HG02885 (cell line): ENCODE data around the gene ARVCF.

Source experiments
- ATAC-seq: cut with Tn5 transposase; IDR thresholded peaks from one replicate; pipeline ENCODE4 v1.9.1; 2021; ENCODE audit warnings: mild to moderate bottlenecking; ENCODE audit not compliant: unreplicated experiment, poor library complexity

Gene ARVCF

DNA sequence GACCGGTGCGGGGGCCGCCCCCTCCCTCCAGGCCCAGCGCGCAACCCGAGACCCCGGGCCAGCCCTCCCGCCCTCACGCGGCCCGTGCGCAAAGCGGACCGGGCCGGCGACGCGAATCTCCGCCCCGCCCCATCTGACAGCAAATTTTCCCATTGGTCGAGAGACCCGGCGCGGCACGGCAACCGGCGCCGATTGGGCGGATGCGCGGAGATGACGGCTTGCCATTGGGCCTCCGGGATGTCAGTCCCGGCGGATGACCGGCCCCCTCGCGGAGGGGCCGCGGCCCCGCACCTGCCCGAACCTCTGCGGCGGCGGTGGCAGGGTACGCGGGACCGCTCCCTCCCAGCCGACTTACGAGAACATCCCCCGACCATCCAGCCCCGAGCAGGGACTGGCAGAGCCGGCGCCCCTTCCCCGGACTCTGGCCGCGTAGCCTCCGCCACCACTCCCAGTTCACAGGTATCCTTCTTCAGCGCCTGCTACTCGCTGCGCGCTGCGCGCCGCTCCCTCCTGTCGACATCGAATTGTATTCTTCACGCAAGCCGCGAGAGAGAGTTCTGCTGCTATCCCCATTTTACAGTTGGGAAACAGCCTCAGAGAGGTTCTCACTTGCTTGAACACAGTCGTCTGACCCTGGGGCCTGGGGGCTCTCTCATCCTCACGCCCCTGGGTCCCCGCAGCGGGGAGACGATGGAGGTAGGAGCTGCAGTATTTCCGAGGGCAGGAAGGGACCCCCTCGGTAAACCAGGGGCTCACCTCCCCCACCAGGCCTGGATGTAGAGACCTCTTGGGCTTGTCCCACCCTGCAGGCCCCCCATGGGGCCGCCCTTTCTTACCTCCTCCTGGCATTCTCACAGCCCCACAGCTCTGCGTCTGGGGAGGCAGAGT is at the start of gene ARVCF:
Gene ARVCF (minus strand): TSS at position 90 of the 888 bp plus-strand sequence. CDS start 26,029 bp downstream, outside the sequence.
- peak; percentile 70 for ATAC-seq

DNA sequence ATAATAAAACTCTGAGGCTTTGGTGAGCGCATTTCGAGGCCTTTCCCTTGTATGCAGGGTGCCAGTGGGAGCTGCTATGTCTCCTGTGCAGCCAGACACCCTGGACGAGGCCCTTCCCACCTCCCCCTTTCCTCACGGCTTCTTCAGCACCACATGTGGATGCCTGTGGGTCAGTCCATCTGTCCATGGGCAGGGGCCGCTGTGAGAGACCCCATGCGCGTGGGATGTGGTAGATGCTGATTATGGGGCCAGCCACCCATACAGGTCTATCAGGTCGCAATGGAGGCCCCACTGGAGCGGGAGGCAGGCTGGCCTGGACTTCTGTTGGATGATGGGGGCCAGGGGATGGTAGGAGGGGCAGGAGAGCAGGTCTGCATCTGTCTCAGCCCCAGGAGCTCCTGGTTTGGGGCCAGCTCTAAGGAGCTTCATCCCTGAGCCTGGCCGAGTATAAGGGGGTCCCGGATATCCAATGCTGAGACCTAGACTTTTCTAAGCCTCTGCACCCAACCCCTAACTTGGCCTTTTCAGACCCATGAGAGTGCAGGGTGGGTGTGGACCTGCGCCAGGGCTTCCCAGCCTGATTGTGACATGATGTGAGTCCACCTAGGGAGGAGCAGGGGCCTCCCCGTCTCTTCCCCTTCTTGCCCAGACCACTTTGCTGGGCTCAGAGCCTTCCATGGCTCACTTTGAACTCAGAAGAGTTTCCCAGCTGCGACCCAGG is 49.4 kb upstream of the ARVCF start:
- ATAC-seq, result no peak

DNA sequence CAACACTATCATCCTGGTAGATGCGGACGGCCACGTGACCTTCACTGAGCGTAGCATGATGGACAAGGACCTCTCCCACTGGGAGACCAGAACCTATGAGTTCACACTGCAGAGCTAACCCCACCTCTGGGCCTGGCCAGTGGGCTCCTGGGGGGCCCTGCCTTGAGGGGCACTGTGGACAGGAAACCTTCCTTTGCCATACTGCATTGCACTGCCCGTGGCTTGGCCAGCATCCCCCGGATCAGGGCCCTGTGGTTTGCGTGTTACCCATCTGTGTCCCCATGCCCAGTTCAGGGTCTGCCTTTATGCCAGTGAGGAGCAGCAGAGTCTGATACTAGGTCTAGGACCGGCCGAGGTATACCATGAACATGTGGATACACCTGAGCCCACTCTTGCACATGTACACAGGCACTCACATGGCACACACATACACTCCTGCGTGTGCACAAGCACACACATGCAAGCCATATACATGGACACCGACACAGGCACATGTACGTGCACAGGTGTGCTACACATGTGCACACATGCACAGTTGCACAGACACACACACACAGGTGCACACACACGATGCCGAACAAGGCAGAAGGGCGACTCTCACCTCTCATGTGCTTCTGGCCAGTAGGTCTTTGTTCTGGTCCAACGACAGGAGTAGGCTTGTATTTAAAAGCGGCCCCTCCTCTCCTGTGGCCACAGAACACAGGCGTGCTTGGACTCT is 48.1 kb upstream of the ARVCF start:
- no peak for ATAC-seq

DNA sequence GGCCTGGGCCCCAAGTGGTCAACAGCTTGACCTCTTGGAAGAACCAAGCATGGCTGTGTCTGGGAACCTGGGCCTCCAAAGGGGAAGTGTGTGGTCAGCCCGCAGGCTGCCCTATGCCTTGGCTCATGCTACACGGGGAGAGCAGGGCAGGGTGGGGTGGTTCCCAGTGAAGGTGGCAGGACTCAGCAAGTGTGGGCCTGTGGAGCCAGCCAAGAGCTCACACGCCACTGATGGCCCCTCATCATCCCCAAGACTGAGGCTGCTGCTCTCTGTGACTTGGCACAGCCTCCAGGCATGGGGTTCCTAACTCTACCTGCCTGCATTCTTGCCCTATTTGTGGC is 47.5 kb upstream of the ARVCF start:
- ATAC-seq, result no peak

DNA sequence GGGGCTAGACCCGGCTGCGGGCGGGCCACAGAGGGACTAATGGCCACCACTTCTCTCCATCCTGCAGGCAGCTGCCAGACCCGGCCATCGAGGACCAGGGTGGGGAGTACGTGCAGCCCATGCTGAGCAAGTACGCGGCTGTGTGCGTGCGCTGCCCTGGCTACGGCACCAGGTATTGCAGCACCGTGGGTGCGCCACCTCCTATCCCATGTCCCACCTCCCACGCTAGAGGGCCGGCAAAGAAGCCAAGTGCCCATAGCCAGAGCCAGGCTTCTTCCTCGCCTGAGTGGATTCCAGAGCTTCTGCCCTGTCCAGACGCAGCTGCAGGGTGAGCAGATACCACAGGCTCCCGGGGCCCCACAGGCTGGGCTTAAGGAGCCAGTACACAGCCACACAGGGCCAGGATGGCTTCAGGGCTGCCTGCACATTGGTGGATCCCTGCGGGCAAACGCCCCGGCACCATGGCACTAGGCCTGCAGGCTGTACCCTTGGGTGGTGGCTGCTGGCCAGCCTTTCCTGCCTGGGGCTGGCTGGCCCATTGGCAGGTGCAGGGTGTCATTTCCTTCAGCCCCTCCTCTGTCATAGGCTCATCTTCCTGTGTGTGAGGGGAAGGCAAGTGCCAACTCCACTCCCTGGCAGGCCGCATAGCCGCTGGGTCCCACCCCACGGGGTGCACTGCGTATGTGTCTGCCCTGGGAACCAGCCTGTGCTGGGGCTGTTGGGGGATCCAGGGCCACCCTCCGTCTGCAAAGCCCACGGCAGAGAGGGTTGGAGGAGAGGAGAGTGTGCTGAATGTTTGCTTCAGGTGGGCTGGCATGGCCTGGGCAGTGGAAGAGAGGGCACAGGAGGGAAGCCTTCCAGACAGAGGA is 46.9 kb upstream of the ARVCF start:
- ATAC-seq, result no peak

DNA sequence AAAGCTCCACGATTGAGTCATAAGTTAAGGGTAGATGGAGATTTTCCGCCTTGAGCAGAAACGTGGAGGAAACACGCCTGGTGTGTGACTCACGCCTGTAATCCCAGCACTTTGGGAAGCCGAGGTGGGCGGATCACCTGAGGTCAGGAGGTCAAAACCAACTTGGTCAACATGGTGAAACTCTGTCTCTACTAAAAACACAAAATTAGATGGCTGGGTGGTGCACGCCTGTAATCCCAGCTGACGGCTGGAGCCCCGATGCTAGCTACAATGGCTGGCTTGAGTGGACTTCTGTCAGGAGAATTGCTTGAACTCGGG is 46.1 kb upstream of the ARVCF start:
- ATAC-seq, result no peak

- ATAC-seq, result no peak
These were observed 45.6 kb upstream of the ARVCF start for GRCh38 chr22:20062043-20062765.

- ATAC-seq, result no peak
These were observed 44.8 kb upstream of the ARVCF start for GRCh38 chr22:20061481-20061861.

DNA sequence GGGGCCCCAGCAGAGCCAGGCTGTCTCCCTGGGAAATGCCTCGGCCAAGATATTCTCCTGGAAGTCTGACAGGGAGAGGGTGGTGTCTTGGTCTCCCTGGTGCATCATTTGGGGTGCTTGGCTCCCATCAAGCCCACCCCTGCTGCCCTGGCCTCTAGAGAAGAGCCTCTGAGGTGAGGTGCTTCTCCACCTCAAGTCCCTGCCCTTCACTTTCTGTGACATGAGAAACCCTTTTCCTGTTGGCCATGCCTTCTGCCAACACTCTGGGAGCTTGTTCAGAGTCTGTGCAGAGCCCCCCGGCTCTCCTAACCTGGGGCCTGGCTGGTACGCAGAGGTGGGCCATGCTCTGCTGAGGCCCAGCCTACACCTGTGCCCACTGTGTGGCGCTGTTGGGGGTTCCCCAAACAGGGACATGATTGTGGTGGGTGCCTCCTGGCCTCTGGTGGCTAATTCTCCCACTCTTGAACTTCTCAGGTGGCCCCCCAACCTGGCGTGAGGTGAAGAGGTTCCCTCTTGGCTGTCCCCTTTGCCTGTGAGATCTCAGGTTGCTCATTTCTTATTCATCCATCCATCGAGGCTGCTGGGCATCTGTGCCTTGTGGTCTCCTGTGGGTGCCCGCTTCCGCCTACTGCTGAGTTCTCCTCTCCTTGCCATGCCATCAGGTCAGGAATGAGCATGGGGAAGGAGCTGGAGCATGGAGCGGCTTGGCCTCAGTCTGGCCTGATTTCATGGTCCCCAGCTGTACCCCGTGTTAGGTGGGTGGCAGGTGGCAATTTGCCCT is 44.3 kb upstream of the ARVCF start:
- ATAC-seq, result no peak

GRCh38 chr22:20058989-20059770 is 42.6 kb upstream of the ARVCF start:
- ATAC-seq, result no peak

DNA sequence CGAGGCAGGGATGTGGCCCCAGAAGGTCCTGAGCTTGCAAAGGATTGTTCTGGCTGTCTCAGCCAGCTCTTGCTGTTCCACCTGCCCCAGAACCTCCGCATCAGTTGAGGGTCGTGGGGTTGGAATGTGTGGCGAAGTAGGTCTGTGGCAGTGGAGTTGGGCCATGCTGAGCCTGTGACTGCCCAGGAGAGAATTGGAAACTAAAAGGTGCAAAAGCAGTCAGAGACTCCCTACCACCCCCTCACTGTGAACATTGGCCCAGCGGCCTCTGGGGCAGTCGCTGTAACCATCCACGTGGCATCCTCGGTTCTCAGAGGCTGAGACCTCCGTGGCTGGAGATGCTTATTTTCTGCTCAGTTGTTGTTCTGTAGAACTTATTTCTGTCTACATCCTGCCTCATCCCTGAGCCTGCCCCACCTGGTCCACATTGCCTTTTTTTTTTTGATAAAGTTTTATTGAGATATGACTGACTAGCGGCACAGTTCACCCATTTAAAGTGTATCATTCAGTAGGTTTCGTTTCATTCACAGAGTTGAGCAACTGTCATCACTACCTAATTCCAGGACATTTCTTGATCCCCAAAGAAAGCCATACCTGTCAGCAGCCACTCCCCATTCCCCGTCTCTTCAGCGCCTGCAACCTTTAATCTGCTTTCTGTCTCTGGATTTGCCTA is 41.1 kb upstream of the ARVCF start:
- no peak for ATAC-seq

GRCh38 chr22:20056696-20057386 is 40.2 kb upstream of the ARVCF start:
- no peak for ATAC-seq

DNA sequence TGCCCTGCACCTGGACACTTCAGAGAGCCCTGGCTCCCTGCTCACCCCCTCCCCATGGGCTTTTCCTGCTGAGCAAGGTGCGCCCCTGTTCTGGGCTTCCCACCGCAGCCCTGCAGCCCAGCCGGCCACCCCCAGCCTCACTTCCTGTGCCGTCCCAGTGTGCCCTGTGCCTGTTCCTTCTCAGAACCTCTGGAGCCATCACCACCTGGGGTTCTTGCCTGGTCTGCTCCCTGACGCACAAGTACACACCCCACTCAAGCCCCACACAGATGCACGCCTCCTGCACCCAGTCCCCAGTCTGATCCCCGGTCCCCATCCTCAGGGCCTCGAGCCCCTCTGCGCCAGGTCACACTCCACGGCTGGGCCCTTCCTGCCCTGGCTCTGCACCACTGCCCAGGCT is 39.5 kb upstream of the ARVCF start:
- no peak for ATAC-seq

DNA sequence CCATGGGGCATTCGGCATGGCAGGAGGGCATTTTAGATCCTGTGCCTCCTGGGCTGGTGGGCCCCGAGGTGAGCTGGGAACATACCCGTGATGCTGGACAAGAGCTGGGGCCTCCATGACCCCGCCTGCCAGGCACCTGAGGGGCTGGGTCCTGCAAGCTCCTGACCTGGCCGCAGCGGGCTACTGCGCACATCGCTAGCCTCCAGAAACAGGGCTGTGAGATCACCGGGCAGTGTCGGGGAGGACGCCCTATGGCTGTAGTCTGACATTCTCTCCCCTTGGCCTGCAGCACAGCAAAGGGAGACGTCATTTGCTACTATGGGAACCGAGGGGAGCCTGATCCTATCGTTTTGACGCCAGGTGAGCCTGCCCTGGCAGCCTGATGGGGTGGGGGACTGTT is 39.0 kb upstream of the ARVCF start:
- no peak for ATAC-seq

GRCh38 chr22:20055144-20055543 is 38.5 kb upstream of the ARVCF start:
- ATAC-seq, result no peak

- ATAC-seq, result no peak
These were observed 37.9 kb upstream of the ARVCF start for GRCh38 chr22:20054485-20054884.

GRCh38 chr22:20054034-20054427 is 37.4 kb upstream of the ARVCF start:
- ATAC-seq, result no peak
